Heart right ventricle (tissue), 16 donors: ENCODE results near the gene LIPT1. TPM values are rescaled to one million over a fixed set of nuclear protein-coding genes. Genes with fewer than 3 reads are reported as not detected.

Experiments used
- ATAC-seq, 8 donors: fragments of 200-7000 bp; cut with Tn5 transposase; one replicate each; pipeline ENCODE4 v1.9.1; 2020; ENCODE audit warnings: mild to moderate bottlenecking in 8 of 8, moderate library complexity in 8 of 8, moderate number of reproducible peaks in 1 of 8
- DNase-seq, 2 donors: peaks; one replicate each; pipeline ENCODE4 v3.0.0-alpha.2; 2020
- H3K27ac ChIP-seq, 10 donors: fragments of 200-600 bp; sonication (generic) in 2 of 10; one replicate each; pipeline versions ENCODE4 v1.5.0 to v1.8.0; 2020 to 2022; ENCODE audit warnings: mild to moderate bottlenecking in 3 of 10
- H3K27me3 ChIP-seq, 7 donors: fragments of 200-600 bp; one replicate each; pipeline ENCODE4 v1.8.0; 2021 to 2022; ENCODE audit warnings: mild to moderate bottlenecking in 2 of 7
- H3K36me3 ChIP-seq, 9 donors: fragments of 200-600 bp; sonication (generic) in 1 of 9; one replicate each; pipeline versions ENCODE4 v1.5.0 to v1.8.0; 2020 to 2022; ENCODE audit warnings: mild to moderate bottlenecking in 2 of 9
- H3K4me1 ChIP-seq, 9 donors: fragments of 200-600 bp; sonication (generic) in 1 of 9; one replicate each; pipeline versions ENCODE4 v1.5.0 to v1.8.0; 2020 to 2022; ENCODE audit warnings: mild to moderate bottlenecking in 4 of 9
- H3K4me3 ChIP-seq, 10 donors: fragments of 200-600 bp; sonication (generic) in 2 of 10; one replicate each; pipeline versions ENCODE4 v1.5.0 to v1.8.0; 2020 to 2022; ENCODE audit warnings: mild to moderate bottlenecking in 7 of 10, moderate library complexity in 2 of 10
- H3K9me3 ChIP-seq, 11 donors: fragments of 200-600 bp in 10 of 11; sonication (generic) in 2 of 11; one replicate each; pipeline versions ENCODE4 v1.5.0 to v1.8.0; 2013 to 2022; ENCODE audit warnings: mild to moderate bottlenecking in 2 of 11, control low read depth in 1 of 11, moderate library complexity in 1 of 11
- WGBS, 2 donors: extraction: QIAGEN DNeasy Blood & Tissue Kit; methylation state at CpG; one replicate each; pipeline ENCODE4 v1.1.7; 2013; ENCODE audit warnings: inconsistent platforms in 1 of 2; 5-methylcytosine and 5-hydroxymethylcytosine counted together
- intact Hi-C, 10 donors: fragments of 100-400 bp; cut with DNase I; formaldehyde crosslinking; loops; one replicate each; pipeline versions ENCODE4 v1.11.1 to v1.14.2; 2022
- polyA plus RNA-seq, 2 donors: library from polyadenylated mRNA; stranded (reverse); fragments of 200-250 nt; gene quantifications; one replicate each; pipeline ENCODE4 v1.2.3, GENCODE V29; 2013
- total RNA-seq, 10 donors: library from RNA; stranded (reverse); fragmentation: NEBNext Ultra II Directional in 3 of 10; extraction: Animal tissue kit (Norgen Biotek cat#: 25700) in 3 of 10; gene quantifications; one replicate each; pipeline versions ENCODE4 v1.2.1 to v1.2.4, GENCODE V29; 2021 to 2023
- TF ChIP-seq, protein P1 (sequence below), 9 donors: fragments of 200-600 bp; sonication (generic) in 2 of 9; IDR thresholded peaks; one replicate each; pipeline versions ENCODE4 v1.5.0 to v1.8.0; 2021 to 2022; ENCODE audit warnings: antibody characterized with exemption in 9 of 9, mild to moderate bottlenecking in 5 of 9, moderate library complexity in 1 of 9
- donor health status: Arrhythmogenic right ventricular cardiomyopathy.
- donor health status: ischemic (EF 13 %, LVEDD 7.1; RV severe dilation, severe dysfunction).
- donor health status: healthy with polysubstance abuse.
- donor health status: DM: no; HTN: yes; CAD: no.
- donor health status: DM: no; HTN: no; CAD: no.
- donor health status: ischemic (EF 25% LVEDD 6.9; RV normal size, moderate dysfunction).
- donor health status: ischemic (EF 25% LVEDD 5.7; RV mildly dilated, moderate dysfunction).
- donor health status: healthy.
- donor health status: DM: yes; HTN: yes; CAD: no.
- donor health status: Ischemic cardiomyopathy.
- donor health status: ischemic (EF 35%, LVEDD 5.7; RV mildly dilated, moderate dysfunction).
- donor health status: nonischemic (EF 11% LVEDD 7.7; RV severe dilation, severe dysfunction).
- donor health status: DM: yes; HTN: yes; CAD: no.
- donor health status: PGD.
- donor health status: ischemic (EF 29% LVEDD 5.4; RV normal size, mild dysfunction).
- donor health status: nonischemic (EF 23%, LVEDD 6.1; RV moderate dilation, normal function).

The LIPT1 gene
- total and polyA plus RNA-seq, 12 donors = 4.2 to 18.5 (median 7.6) TPM

DNA sequence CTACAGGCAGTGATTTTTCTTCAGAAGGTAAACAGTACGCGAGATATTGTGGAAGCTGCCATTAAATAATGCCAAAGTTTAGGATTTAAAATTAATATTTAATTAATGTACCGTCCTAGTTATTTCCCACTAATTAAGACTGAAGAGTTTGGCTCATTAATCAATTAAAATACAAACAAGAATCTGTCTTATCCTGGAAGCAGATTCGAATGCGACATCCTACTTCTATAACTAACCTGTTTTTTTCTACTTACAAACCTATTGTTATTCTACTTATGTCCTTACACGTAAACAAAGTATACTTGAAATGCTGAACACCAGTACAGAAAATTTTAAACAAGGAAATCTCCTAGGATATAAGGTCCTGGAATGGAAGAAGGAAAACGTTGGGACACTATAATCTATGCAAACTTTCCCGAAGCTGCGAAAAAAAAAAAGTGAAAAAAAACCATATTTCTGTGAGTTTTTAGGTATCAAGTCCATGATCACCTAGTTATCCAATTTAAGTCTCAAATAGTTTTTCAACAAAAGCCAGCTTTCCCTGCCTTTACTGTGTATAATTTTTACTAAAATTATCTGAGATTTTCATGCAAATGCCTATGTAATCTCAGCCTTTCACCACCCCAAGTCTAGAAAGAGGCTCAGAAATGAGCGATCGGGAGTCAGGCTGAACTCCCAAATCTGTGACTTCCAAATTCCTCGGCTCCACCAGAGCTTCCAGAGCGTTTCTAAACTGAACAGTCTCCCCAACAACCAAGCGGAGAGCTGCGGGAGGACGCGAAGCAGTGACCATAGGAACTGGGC is 14.5 kb upstream of the LIPT1 start:
- Histone ChIP-seq H3K4me1 (peaks cover 0 to 19% (median 12%) of the 10 kb centered on the region in 9 donors), H3K27ac (peak overlapping the region in 9 of 10 donors; percentile 36 to 82 (median 72)), H3K36me3 (no peaks in the 10 kb centered on the region), H3K4me3 (peak overlapping the region; percentile 68 to 99 (median 88)), H3K9me3 (no peaks in the 10 kb centered on the region), H3K27me3 (no peaks in the 10 kb centered on the region)
- DNase-seq (no peak), ATAC-seq (no peak)
- 26 to 28% methylated on average over 17 of the region's 17 CpGs for WGBS, 2 donors
- TF ChIP-seq, protein P1, sequence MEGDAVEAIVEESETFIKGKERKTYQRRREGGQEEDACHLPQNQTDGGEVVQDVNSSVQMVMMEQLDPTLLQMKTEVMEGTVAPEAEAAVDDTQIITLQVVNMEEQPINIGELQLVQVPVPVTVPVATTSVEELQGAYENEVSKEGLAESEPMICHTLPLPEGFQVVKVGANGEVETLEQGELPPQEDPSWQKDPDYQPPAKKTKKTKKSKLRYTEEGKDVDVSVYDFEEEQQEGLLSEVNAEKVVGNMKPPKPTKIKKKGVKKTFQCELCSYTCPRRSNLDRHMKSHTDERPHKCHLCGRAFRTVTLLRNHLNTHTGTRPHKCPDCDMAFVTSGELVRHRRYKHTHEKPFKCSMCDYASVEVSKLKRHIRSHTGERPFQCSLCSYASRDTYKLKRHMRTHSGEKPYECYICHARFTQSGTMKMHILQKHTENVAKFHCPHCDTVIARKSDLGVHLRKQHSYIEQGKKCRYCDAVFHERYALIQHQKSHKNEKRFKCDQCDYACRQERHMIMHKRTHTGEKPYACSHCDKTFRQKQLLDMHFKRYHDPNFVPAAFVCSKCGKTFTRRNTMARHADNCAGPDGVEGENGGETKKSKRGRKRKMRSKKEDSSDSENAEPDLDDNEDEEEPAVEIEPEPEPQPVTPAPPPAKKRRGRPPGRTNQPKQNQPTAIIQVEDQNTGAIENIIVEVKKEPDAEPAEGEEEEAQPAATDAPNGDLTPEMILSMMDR (IDR thresholded peaks at IDR 0.05) = no peak
- intact Hi-C loops = loop anchor here in 2 of 10 donors (2.0 to 5.0 kb wide), 2 partner anchors 15 to 42 kb away; partner anchors contain the start of genes LIPT1 (in 1 of the 2), MITD1 (in 1 of the 2), MRPL30 (in 1 of the 2) and TSGA10 (in 1 of the 2)

- ATAC-seq (peak; percentile 34 to 73 (median 65)), DNase-seq (no peak)
- Histone ChIP-seq H3K27ac (peak overlapping the region in 9 of 10 donors; percentile 36 to 82 (median 72)), H3K4me1 (peaks cover 0 to 19% (median 12%) of the 10 kb centered on the region in 9 donors), H3K4me3 (peak overlapping the region; percentile 68 to 99 (median 88)), H3K27me3 (no peaks in the 10 kb centered on the region), H3K9me3 (no peaks in the 10 kb centered on the region), H3K36me3 (no peaks in the 10 kb centered on the region)
- TF ChIP-seq, protein P1 (IDR thresholded peaks at IDR 0.05) = no peak
- WGBS, 2 donors = 0 to 1% methylated on average over 16 to 21 of the region's 21 CpGs
- intact Hi-C loops = loop anchor here in 2 of 10 donors (2.0 to 5.0 kb wide), 2 partner anchors 14 to 42 kb away; partner anchors contain the start of genes LIPT1 (in 1 of the 2), MITD1 (in 1 of the 2), MRPL30 (in 1 of the 2) and TSGA10 (in 1 of the 2)
These were observed 14.0 kb upstream of the LIPT1 start for GRCh38 chr2:99140860-99141109.

DNA sequence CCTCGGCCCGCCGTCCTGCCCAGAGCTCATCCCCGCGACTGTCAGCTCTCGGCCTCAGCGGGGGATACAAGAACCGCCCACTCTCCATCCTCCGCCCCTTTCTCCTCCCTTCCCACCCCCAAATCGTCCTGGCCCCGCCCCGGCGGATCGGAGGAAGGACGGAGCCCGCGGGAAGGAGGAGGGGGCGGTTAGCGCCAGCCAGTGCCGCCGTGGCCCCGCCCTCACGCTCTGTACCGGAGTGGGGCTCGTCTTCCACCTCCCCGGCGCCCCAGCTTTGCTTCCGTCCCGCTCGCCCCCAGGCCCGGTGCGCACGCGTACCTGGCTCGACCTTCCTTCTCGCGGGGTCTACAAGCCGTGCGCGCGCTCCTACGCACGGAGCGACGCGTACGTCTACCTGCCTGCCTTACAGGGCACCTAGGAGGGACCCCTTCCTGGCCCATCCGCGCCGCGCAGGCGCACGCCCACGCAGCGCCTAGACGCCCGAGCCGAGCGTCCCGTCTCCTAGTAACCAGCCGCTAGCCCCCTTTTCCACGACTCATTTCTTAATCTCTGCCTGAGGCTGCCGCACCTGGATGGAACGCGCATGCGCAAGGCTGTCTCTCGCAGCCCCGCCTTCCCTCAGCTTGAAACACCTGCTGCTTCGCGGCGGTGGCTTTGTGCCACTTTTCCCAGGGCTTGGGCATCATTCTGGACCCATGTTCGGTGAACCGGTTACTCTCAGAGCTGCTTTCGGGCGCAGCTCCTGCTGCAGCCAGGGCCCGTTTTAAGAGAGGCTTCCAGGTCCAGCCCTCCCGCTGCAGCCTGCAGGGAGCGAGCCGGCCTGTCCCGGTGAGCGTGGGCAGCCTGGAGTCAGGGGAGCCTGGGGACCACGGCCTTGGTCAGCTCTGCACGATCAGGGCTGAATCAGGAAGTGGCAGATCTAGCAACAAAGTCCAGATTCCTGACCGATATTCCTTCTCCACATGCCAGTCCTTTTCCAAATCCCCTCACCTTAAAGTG is 13.4 kb upstream of the LIPT1 start, which contains the start of gene C2orf15:
TSS of gene C2orf15 (plus strand) at position 598 of the 999 bp plus-strand sequence. CDS start 8,852 bp downstream, outside the sequence.
- peaks cover 0 to 19% (median 12%) of the 10 kb centered on the region in 9 donors for H3K4me1 ChIP-seq
- TF ChIP-seq, protein P1 (IDR thresholded peaks at IDR 0.05) = no peak
- H3K27me3 ChIP-seq = no peaks in the 10 kb centered on the region
- intact Hi-C loops = loop anchor here in 2 of 10 donors (2.0 to 5.0 kb wide), 2 partner anchors 13 to 41 kb away; partner anchors contain the start of genes LIPT1 (in 1 of the 2), MITD1 (in 1 of the 2), MRPL30 (in 1 of the 2) and TSGA10 (in 1 of the 2)
- no peaks in the 10 kb centered on the region for H3K36me3 ChIP-seq
- H3K27ac ChIP-seq = peak within 1 kb of the TSS; percentile 13 to 82 (median 72)
- peak; percentile 92 for DNase-seq
- H3K9me3 ChIP-seq = no peaks in the 10 kb centered on the region
- 0 to 1% methylated on average over 79 to 84 of the region's 84 CpGs for WGBS, 2 donors
- peak; percentile 97 to 99 (median 98) for ATAC-seq
- H3K4me3 ChIP-seq = peak within 1 kb of the TSS; percentile 68 to 99 (median 88)

DNA sequence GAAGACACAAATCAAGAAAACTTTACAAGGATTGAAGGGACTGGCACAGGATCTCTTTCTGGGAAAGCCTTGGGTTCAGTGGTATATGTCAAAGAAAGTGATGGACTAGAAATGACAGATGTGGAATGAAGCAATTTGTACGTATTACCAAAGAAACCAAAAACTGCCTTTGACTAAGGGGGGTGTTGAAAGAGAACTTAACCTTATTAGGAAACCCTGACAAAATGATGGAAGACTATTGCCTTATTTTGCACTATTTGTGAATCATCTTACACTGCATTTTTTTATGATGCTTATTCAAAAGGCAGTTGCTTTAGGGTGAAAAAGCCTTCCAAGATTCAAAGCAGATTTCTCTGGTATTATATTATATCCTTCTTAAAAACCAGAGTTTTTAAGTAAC is 4.1 kb upstream of the LIPT1 start:
- ATAC-seq = no peak
- H3K27me3 ChIP-seq = no peaks in the 10 kb centered on the region
- no peak overlapping the region for H3K4me3 ChIP-seq
- DNase-seq = no peak
- intact Hi-C loops = no loop called here
- no peaks in the 10 kb centered on the region for H3K36me3 ChIP-seq
- H3K4me1 ChIP-seq = peaks cover 0 to 20% (median 12%) of the 10 kb centered on the region in 9 donors
- H3K9me3 ChIP-seq = no peaks in the 10 kb centered on the region
- TF ChIP-seq, protein P1 (IDR thresholded peaks at IDR 0.05) = no peak
- no peak overlapping the region for H3K27ac ChIP-seq
- WGBS, 2 donors = 87 to 91% methylated on average over 1 of the region's 1 CpG
